NCI-H2171 treated with DMSO at 0.1 percent for 48 hours (cell line): ENCODE data around the gene ANGPTL2.

Source experiments
- DNase-seq: peaks from one replicate; lab custom pipeline; 2025; lab: John Stamatoyannopoulos, UW

The ANGPTL2 gene

GRCh38 chr9:127093319-127094020, 29.0 kb downstream of the ANGPTL2 start:
- no peak for DNase-seq

GRCh38 chr9:127092041-127092608, 30.3 kb downstream of the ANGPTL2 start:
- DNase-seq, result no peak

GRCh38 chr9:127091526-127091925, 30.9 kb downstream of the ANGPTL2 start:
- no peak for DNase-seq

GRCh38 chr9:127090341-127090985, 32.0 kb downstream of the ANGPTL2 start:
- DNase-seq, result no peak

GRCh38 chr9:127089631-127090081, 32.8 kb downstream of the ANGPTL2 start:
- no peak for DNase-seq

- no peak for DNase-seq
Observed at GRCh38 chr9:127088724-127089615, 33.5 kb downstream of the ANGPTL2 start.

GRCh38 chr9:127087836-127088235, 34.6 kb downstream of the ANGPTL2 start:
- no peak for DNase-seq

GRCh38 chr9:127087411-127087810, 35.0 kb downstream of the ANGPTL2 start:
- DNase-seq, result no peak

GRCh38 chr9:127086771-127087170, 35.7 kb downstream of the ANGPTL2 start:
- DNase-seq, result no peak

GRCh38 chr9:127085186-127085585, 37.2 kb downstream of the ANGPTL2 start:
- DNase-seq, result no peak

GRCh38 chr9:127084076-127085039, 38.1 kb downstream of the ANGPTL2 start:
- no peak for DNase-seq

- DNase-seq, result peak; percentile 51
Observed at GRCh38 chr9:127083138-127083980, 39.1 kb downstream of the ANGPTL2 start.

GRCh38 chr9:127081250-127082185, 40.9 kb downstream of the ANGPTL2 start:
- DNase-seq, result no peak

GRCh38 chr9:127079446-127080140, 42.8 kb downstream of the ANGPTL2 start:
- DNase-seq, result no peak

- DNase-seq, result no peak
Observed at GRCh38 chr9:127078988-127079387, 43.4 kb downstream of the ANGPTL2 start.

- DNase-seq, result no peak
Observed at GRCh38 chr9:127078336-127078735, 44.1 kb downstream of the ANGPTL2 start.

GRCh38 chr9:127077644-127077946, 44.8 kb downstream of the ANGPTL2 start:
- no peak for DNase-seq

- no peak for DNase-seq
Observed at GRCh38 chr9:127076860-127077643, 45.4 kb downstream of the ANGPTL2 start.
